ENCODE results near the gene KCNE3.
A peak's percentile ranks its signal among the peaks of the same experiment; 100 is the strongest.

KCNE3 gene

GRCh38 chr11:74490941-74491340 is 23.6 kb upstream of the KCNE3 start:
- H3K4me3 ChIP-seq (ENCODE audit: low read length, poor library complexity, severe bottlenecking): no peak overlapping the region
- TF ChIP-seq CTCF (conservative IDR thresholded peaks at IDR 0.05; ENCODE audit: low read length): no peak
- TF ChIP-seq EZH2phosphoT487 (IDR thresholded peaks at IDR 0.05; ENCODE audit: borderline replicate concordance): no peak
- no peaks in the 10 kb centered on the region for H3K27me3 ChIP-seq (ENCODE audit: insufficient read depth, low read length, poor library complexity, severe bottlenecking)

GRCh38 chr11:74487875-74488274 is 20.5 kb upstream of the KCNE3 start:
- no peaks in the 10 kb centered on the region for H3K36me3 ChIP-seq (ENCODE audit: insufficient read depth, low read length)
- TF ChIP-seq EZH2phosphoT487 (IDR thresholded peaks at IDR 0.05; ENCODE audit: borderline replicate concordance): no peak
- peak; percentile 62 for TF ChIP-seq CTCF (conservative IDR thresholded peaks at IDR 0.05; ENCODE audit: low read length)
- peaks cover 3% of the 10 kb centered on the region for H3K4me1 ChIP-seq (ENCODE audit: insufficient read depth, low read length, poor library complexity, severe bottlenecking)
- H3K9me3 ChIP-seq (ENCODE audit: insufficient read depth, low read depth, low read length): no peaks in the 10 kb centered on the region
- no peaks in the 10 kb centered on the region for H3K27me3 ChIP-seq (ENCODE audit: insufficient read depth, low read length, poor library complexity, severe bottlenecking)
- no peak overlapping the region for H3K9ac ChIP-seq (ENCODE audit: low read depth, low read length, poor library complexity, severe bottlenecking)
- no peaks in the 10 kb centered on the region for H4K20me1 ChIP-seq (ENCODE audit: insufficient read depth, low read length, poor library complexity, severe bottlenecking)
- H3K9me2 ChIP-seq (replicated peaks; ENCODE audit: low read depth, low read length): no peaks in the 10 kb centered on the region
- H3K4me2 ChIP-seq (ENCODE audit: low read depth, low read length, poor library complexity, severe bottlenecking): no peak overlapping the region
- no peak overlapping the region for H3K4me3 ChIP-seq (ENCODE audit: low read length, poor library complexity, severe bottlenecking)
- 0 out of 2 replicates have a peak overlapping the region, but pooled peaks have one; percentile 13 for H2AFZ ChIP-seq (ENCODE audit: low read length)
- H3K79me2 ChIP-seq (ENCODE audit: insufficient read depth, low read length): no peaks in the 10 kb centered on the region
- no peaks in the 10 kb centered on the region for H3F3A ChIP-seq (ENCODE audit: low read depth)

More at GRCh38 chr11:74490941-74491340, 23.6 kb upstream of the KCNE3 start:
- Histone ChIP-seq H3K4me1 (ENCODE audit: insufficient read depth, low read length, poor library complexity, severe bottlenecking) (peaks cover 3% of the 10 kb centered on the region), H2AFZ (ENCODE audit: low read length) (no peak overlapping the region), H3K36me3 (ENCODE audit: insufficient read depth, low read length) (no peaks in the 10 kb centered on the region), H3K4me2 (ENCODE audit: low read depth, low read length, poor library complexity, severe bottlenecking) (no peak overlapping the region), H3K9me3 (ENCODE audit: insufficient read depth, low read depth, low read length) (no peaks in the 10 kb centered on the region), H4K20me1 (ENCODE audit: insufficient read depth, low read length, poor library complexity, severe bottlenecking) (no peaks in the 10 kb centered on the region), H3K9ac (ENCODE audit: low read depth, low read length, poor library complexity, severe bottlenecking) (no peak overlapping the region), H3K79me2 (ENCODE audit: insufficient read depth, low read length) (no peaks in the 10 kb centered on the region), H3K9me2 (replicated peaks; ENCODE audit: low read depth, low read length) (no peaks in the 10 kb centered on the region), H3F3A (ENCODE audit: low read depth) (no peaks in the 10 kb centered on the region)

- Histone ChIP-seq H2AFZ (ENCODE audit: low read length) (no peak overlapping the region), H3K9me3 (ENCODE audit: insufficient read depth, low read depth, low read length) (no peaks in the 10 kb centered on the region), H3K9ac (ENCODE audit: low read depth, low read length, poor library complexity, severe bottlenecking) (no peak overlapping the region), H3K79me2 (ENCODE audit: insufficient read depth, low read length) (no peaks in the 10 kb centered on the region), H4K20me1 (ENCODE audit: insufficient read depth, low read length, poor library complexity, severe bottlenecking) (no peaks in the 10 kb centered on the region), H3K9me2 (replicated peaks; ENCODE audit: low read depth, low read length) (no peaks in the 10 kb centered on the region), H3F3A (ENCODE audit: low read depth) (no peaks in the 10 kb centered on the region), H3K4me1 (ENCODE audit: insufficient read depth, low read length, poor library complexity, severe bottlenecking) (peaks cover 3% of the 10 kb centered on the region), H3K4me3 (ENCODE audit: low read length, poor library complexity, severe bottlenecking) (no peak overlapping the region), H3K36me3 (ENCODE audit: insufficient read depth, low read length) (no peaks in the 10 kb centered on the region), H3K4me2 (ENCODE audit: low read depth, low read length, poor library complexity, severe bottlenecking) (no peak overlapping the region), H3K27me3 (ENCODE audit: insufficient read depth, low read length, poor library complexity, severe bottlenecking) (no peaks in the 10 kb centered on the region)
- TF ChIP-seq CTCF (conservative IDR thresholded peaks at IDR 0.05; ENCODE audit: low read length) (no peak), EZH2phosphoT487 (IDR thresholded peaks at IDR 0.05; ENCODE audit: borderline replicate concordance) (no peak)
These were observed 18.5 kb upstream of the KCNE3 start for GRCh38 chr11:74485868-74486267.
